ENCODE data around the gene KLC1.

- TF ChIP-seq, protein P1, sequence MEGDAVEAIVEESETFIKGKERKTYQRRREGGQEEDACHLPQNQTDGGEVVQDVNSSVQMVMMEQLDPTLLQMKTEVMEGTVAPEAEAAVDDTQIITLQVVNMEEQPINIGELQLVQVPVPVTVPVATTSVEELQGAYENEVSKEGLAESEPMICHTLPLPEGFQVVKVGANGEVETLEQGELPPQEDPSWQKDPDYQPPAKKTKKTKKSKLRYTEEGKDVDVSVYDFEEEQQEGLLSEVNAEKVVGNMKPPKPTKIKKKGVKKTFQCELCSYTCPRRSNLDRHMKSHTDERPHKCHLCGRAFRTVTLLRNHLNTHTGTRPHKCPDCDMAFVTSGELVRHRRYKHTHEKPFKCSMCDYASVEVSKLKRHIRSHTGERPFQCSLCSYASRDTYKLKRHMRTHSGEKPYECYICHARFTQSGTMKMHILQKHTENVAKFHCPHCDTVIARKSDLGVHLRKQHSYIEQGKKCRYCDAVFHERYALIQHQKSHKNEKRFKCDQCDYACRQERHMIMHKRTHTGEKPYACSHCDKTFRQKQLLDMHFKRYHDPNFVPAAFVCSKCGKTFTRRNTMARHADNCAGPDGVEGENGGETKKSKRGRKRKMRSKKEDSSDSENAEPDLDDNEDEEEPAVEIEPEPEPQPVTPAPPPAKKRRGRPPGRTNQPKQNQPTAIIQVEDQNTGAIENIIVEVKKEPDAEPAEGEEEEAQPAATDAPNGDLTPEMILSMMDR (conservative IDR thresholded peaks at IDR 0.05; ENCODE audit: low read depth, low read length) = no peak
- TF ChIP-seq EZH2phosphoT487 (IDR thresholded peaks at IDR 0.05; ENCODE audit: borderline replicate concordance, low read length) = no peak
- no peak for TF ChIP-seq EZH2 (IDR thresholded peaks at IDR 0.05; ENCODE audit: low read length, unreplicated experiment)
Measured at GRCh38 chr14:103607822-103608221, 21.2 kb upstream of the KLC1 start.

All from PC-3 (cell line).